Placental pericyte (primary cell): ENCODE measurements around the gene HNF4A. TPM values are rescaled to one million over a fixed set of nuclear protein-coding genes. Genes with fewer than 3 reads are reported as not detected.

ENCODE experiments used
- small RNA-seq: library from RNA; depleted of rRNA; stranded (forward); fragments of <200 nt; gene quantifications from one replicate; pipeline ENCODE3, GENCODE V24; 2012; ENCODE audit warnings: low replicate concordance
- total RNA-seq: library from RNA; depleted of rRNA; stranded (reverse); fragments of >200 nt; gene quantifications from 2 replicates; pipeline ENCODE4 v1.2.3, GENCODE V29; 2012

HNF4A gene
- not detected in 2 replicates for total RNA-seq

DNA sequence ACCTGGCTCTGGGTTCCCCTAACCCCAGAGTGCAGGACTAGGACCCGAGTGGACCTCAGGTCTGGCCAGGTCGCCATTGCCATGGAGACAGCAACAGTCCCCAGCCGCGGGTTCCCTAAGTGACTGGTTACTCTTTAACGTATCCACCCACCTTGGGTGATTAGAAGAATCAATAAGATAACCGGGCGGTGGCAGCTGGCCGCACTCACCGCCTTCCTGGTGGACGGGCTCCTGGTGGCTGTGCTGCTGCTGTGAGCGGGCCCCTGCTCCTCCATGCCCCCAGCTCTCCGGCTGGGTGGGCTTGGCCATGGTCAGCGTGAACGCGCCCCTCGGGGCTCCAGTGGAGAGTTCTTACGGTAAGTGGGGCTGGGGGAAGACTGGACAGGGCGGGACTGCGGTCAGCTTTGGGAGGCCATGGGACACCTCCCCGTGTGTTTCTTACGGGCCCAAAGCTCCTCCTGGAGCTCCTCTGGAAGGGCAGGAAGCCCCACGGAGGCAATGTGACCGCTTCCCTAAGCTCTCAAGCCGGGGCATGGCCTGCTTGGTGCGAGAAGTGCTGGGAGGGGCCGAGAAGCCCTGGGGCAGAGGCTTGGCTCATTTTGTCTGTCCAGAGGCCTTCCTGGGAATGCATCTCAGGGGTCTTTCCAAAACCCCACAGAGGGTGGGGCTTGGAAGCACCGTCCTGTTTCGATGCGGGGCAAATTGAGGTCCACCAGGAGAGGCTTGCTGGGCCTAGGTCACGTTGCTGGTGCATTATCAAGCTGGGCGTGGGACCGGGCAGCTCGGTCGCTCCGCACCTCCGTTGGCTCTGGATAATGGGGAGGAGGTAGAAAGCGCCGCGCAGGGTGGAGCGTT lies at the start of gene HNF4A:
Gene HNF4A, plus strand, starts transcription at position 202 of the 855 bp plus-strand sequence. Its CDS starts 106 bp downstream, at position 308.

GRCh38 chr20:44310664-44311639 lies 44.5 kb upstream of the HNF4A start, which contains the start of gene FITM2:
Gene FITM2 (minus strand): TSS chr20:44311202. CDS start chr20:44311148, 54 bp downstream.

GRCh38 chr20:44336725-44337380 lies 18.6 kb upstream of the HNF4A start, which contains the start of gene R3HDML:
Gene R3HDML (plus strand): TSS chr20:44337043. CDS start chr20:44337158, 115 bp downstream.

DNA sequence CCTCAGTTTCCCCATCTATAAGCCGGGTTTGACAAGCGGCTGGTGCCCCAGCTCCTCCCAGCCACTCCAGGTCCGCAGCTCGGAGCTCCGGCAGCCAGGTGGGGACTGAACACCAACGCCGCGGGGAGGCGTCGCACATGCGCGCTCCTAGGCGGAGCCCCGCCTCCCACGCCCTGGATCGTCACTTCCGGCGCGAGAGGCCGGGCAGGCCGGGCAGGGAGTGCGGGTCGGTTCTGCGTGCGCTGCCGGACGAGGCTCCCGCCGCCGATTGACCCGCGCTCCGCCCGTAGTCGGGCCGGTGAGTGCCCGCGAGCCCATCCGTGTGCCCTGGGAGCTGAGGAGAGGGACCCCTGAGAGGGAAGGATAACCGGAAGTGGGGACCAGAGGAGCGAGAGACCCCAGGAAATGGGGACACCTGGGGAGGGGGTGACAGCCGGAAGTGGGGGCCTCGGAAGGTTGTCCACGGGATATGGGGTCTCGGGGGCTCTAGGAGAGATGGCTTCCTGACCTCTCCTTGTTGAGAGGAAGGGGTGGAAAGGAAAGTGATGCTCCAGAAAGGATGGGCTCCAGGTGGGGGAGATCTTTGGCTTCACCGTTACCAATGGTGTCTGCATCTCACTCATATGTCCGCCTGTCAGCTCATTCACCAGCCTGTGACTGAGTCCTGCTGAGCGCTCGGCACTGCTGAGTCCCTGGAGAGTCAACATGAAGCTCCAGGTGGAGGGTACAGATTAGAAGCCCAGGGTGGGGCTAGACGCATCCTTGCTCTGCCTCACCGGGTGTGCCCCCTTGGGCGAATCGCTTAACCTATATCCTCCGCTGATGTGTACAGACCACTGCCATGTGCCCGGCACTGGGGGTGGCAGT lies 120.4 kb downstream of the HNF4A start, which contains the start of gene TTPAL:
Gene TTPAL, plus strand, starts transcription at position 181 of the 867 bp plus-strand sequence. CDS start 4,126 bp downstream, outside the sequence.

Small RNA genes lying within 50 kb of the gene (small RNA-seq; reads per million reads assigned to genes)
- gene MIR3646 (0.10 reads per million), gene RF00019 (not detected), gene RPL37AP1 (0.33 reads per million, percentile 3 among the genes with 10 or more reads in this experiment)

Other genes starting within 250 kb of the HNF4A start
- gene JPH2, start 168.5 kb upstream of the HNF4A start, total RNA-seq, result 1.3 and 16.3 TPM in 2 replicates
- 41.4 and 47.7 TPM in 2 replicates for gene OSER1, start 144.9 kb upstream of the HNF4A start, total RNA-seq
- gene GDAP1L1, start 108.4 kb upstream of the HNF4A start, total RNA-seq, result not detected in 2 replicates
- gene FITM2, start 44.5 kb upstream of the HNF4A start, total RNA-seq, result 3.5 and 9.6 TPM in 2 replicates
- gene R3HDML, start 18.7 kb upstream of the HNF4A start, total RNA-seq, result not detected in 2 replicates
- 8.1 and 19.9 TPM in 2 replicates for gene TTPAL, start 120.2 kb downstream of the HNF4A start, total RNA-seq
- 166 and 199 TPM in 2 replicates for gene SERINC3, start 166.4 kb downstream of the HNF4A start, total RNA-seq
- 81.6 and 122 TPM in 2 replicates for gene PKIG, start 226.9 kb downstream of the HNF4A start, total RNA-seq